IPS-18a (cell line): ENCODE data around the gene CLRN1.

Experiments
- H3K27ac ChIP-seq: one replicate; pipeline ENCODE4 v1.5.1; 2013; ENCODE audit warnings: low read length
- H3K27me3 ChIP-seq: one replicate; pipeline ENCODE4 v1.6.1; 2013; ENCODE audit warnings: mild to moderate bottlenecking, low read length; ENCODE audit not compliant: control insufficient read depth, insufficient read depth
- H3K36me3 ChIP-seq: one replicate; pipeline ENCODE4 v1.6.1; 2013; ENCODE audit warnings: low read depth, low read length; ENCODE audit not compliant: control insufficient read depth
- H3K4me1 ChIP-seq: one replicate; pipeline ENCODE4 v1.6.1; 2013; ENCODE audit warnings: low read depth, low read length; ENCODE audit not compliant: control insufficient read depth
- H3K4me3 ChIP-seq: one replicate; pipeline ENCODE4 v1.5.1; 2013; ENCODE audit warnings: low read length
- H3K9ac ChIP-seq: one replicate; pipeline ENCODE4 v1.6.1; 2013; ENCODE audit warnings: mild to moderate bottlenecking, low read length, moderate library complexity
- H3K9me3 ChIP-seq: one replicate; pipeline ENCODE4 v1.6.1; 2013; ENCODE audit warnings: low read depth, low read length; ENCODE audit not compliant: control insufficient read depth

Gene CLRN1

GRCh38 chr3:150975086-150975991 lies 2.8 kb upstream of the CLRN1 start:
- no peaks in the 10 kb centered on the region for H3K36me3 ChIP-seq
- H3K9ac ChIP-seq, result no peak overlapping the region
- H3K27ac ChIP-seq, result no peak overlapping the region
- H3K4me3 ChIP-seq, result no peak overlapping the region
- no peaks in the 10 kb centered on the region for H3K27me3 ChIP-seq
- no peaks in the 10 kb centered on the region for H3K9me3 ChIP-seq
- H3K4me1 ChIP-seq, result peaks cover 39% of the 10 kb centered on the region

GRCh38 chr3:150970665-150971324 lies 1.7 kb downstream of the CLRN1 start:
- Histone ChIP-seq H3K9me3 (no peaks in the 10 kb centered on the region), H3K27ac (no peak overlapping the region), H3K4me1 (peaks cover 25% of the 10 kb centered on the region), H3K9ac (no peak overlapping the region), H3K36me3 (no peaks in the 10 kb centered on the region), H3K27me3 (no peaks in the 10 kb centered on the region), H3K4me3 (no peak overlapping the region)

- Histone ChIP-seq H3K27ac (no peak overlapping the region), H3K36me3 (no peaks in the 10 kb centered on the region), H3K4me1 (peaks cover 18% of the 10 kb centered on the region), H3K27me3 (no peaks in the 10 kb centered on the region), H3K4me3 (no peak overlapping the region), H3K9me3 (no peaks in the 10 kb centered on the region), H3K9ac (no peak overlapping the region)
Measured at GRCh38 chr3:150968341-150969035, 4.0 kb downstream of the CLRN1 start.

GRCh38 chr3:150965436-150965835 lies 7.1 kb downstream of the CLRN1 start:
- H3K9me3 ChIP-seq, result no peaks in the 10 kb centered on the region
- H3K4me1 ChIP-seq, result peaks cover under 1% of the 10 kb centered on the region
- H3K36me3 ChIP-seq, result no peaks in the 10 kb centered on the region
- H3K27me3 ChIP-seq, result no peaks in the 10 kb centered on the region
- H3K9ac ChIP-seq, result no peak overlapping the region
- H3K4me3 ChIP-seq, result no peak overlapping the region
- no peak overlapping the region for H3K27ac ChIP-seq

GRCh38 chr3:150961949-150962348 lies 10.6 kb downstream of the CLRN1 start:
- Histone ChIP-seq H3K4me3 (no peak overlapping the region), H3K4me1 (no peaks in the 10 kb centered on the region), H3K27ac (no peak overlapping the region), H3K9me3 (no peaks in the 10 kb centered on the region), H3K27me3 (no peaks in the 10 kb centered on the region), H3K9ac (no peak overlapping the region), H3K36me3 (no peaks in the 10 kb centered on the region)

- Histone ChIP-seq H3K36me3 (no peaks in the 10 kb centered on the region), H3K9me3 (no peaks in the 10 kb centered on the region), H3K27ac (no peak overlapping the region), H3K9ac (no peak overlapping the region), H3K4me3 (no peak overlapping the region), H3K4me1 (no peaks in the 10 kb centered on the region), H3K27me3 (no peaks in the 10 kb centered on the region)
Measured at GRCh38 chr3:150960708-150961684, 11.5 kb downstream of the CLRN1 start.

- Histone ChIP-seq H3K27me3 (no peaks in the 10 kb centered on the region), H3K4me1 (no peaks in the 10 kb centered on the region), H3K27ac (no peak overlapping the region), H3K9me3 (no peaks in the 10 kb centered on the region), H3K9ac (no peak overlapping the region), H3K36me3 (no peaks in the 10 kb centered on the region), H3K4me3 (no peak overlapping the region)
Measured at GRCh38 chr3:150958683-150959082, 13.8 kb downstream of the CLRN1 start.

- no peak overlapping the region for H3K27ac ChIP-seq
- no peaks in the 10 kb centered on the region for H3K4me1 ChIP-seq
- no peaks in the 10 kb centered on the region for H3K27me3 ChIP-seq
- no peaks in the 10 kb centered on the region for H3K36me3 ChIP-seq
- no peak overlapping the region for H3K4me3 ChIP-seq
- no peaks in the 10 kb centered on the region for H3K9me3 ChIP-seq
- no peak overlapping the region for H3K9ac ChIP-seq
Measured at GRCh38 chr3:150956376-150956775, 16.2 kb downstream of the CLRN1 start.

GRCh38 chr3:150951923-150952322 lies 20.6 kb downstream of the CLRN1 start:
- no peak overlapping the region for H3K9ac ChIP-seq
- no peak overlapping the region for H3K27ac ChIP-seq
- H3K4me3 ChIP-seq, result no peak overlapping the region
- no peaks in the 10 kb centered on the region for H3K9me3 ChIP-seq
- H3K36me3 ChIP-seq, result no peaks in the 10 kb centered on the region
- H3K4me1 ChIP-seq, result no peaks in the 10 kb centered on the region
- H3K27me3 ChIP-seq, result no peaks in the 10 kb centered on the region

- Histone ChIP-seq H3K36me3 (no peaks in the 10 kb centered on the region), H3K4me1 (no peaks in the 10 kb centered on the region), H3K27ac (no peak overlapping the region), H3K4me3 (no peak overlapping the region), H3K27me3 (no peaks in the 10 kb centered on the region), H3K9ac (no peak overlapping the region), H3K9me3 (no peaks in the 10 kb centered on the region)
Measured at GRCh38 chr3:150945226-150946032, 27.1 kb downstream of the CLRN1 start.
